Stimulated activated CD4-positive, alpha-beta T cell treated with anti-CD3 and anti-CD28 coated beads, TNF-alpha, amount 100 ng/mL, for 1 hour (primary cell): Measurements from ENCODE around the gene ABCC4.

Experiments used
- DNase-seq, 3 donors: peaks; one replicate each; pipeline ENCODE4 v3.0.0-alpha.2; 2020; ENCODE audit warnings: low read depth in 3 of 3, low spot score in 1 of 3

ABCC4 gene

GRCh38 chr13:95301183-95301967 is at the start of gene ABCC4:
ABCC4 (minus strand) TSS chr13:95301451; CDS start chr13:95301314, 137 bp downstream.
- DNase-seq = peak in 1 of 3 donors; percentile 51

- DNase-seq = no peak
Observed at GRCh38 chr13:95349267-95349666, 48.0 kb upstream of the ABCC4 start.

GRCh38 chr13:95343944-95344343 is 42.7 kb upstream of the ABCC4 start:
- no peak for DNase-seq

- no peak for DNase-seq
Observed at GRCh38 chr13:95341441-95341840, 40.2 kb upstream of the ABCC4 start.

GRCh38 chr13:95338905-95339304 is 37.7 kb upstream of the ABCC4 start:
- DNase-seq = no peak

- DNase-seq = no peak
Observed at GRCh38 chr13:95337597-95337996, 36.3 kb upstream of the ABCC4 start.

GRCh38 chr13:95335667-95336066 is 34.4 kb upstream of the ABCC4 start:
- no peak for DNase-seq

- DNase-seq = no peak
Observed at GRCh38 chr13:95328386-95328785, 27.1 kb upstream of the ABCC4 start.

- no peak for DNase-seq
Observed at GRCh38 chr13:95327190-95327589, 25.9 kb upstream of the ABCC4 start.

- no peak for DNase-seq
Observed at GRCh38 chr13:95326695-95327094, 25.4 kb upstream of the ABCC4 start.

- DNase-seq = no peak
Observed at GRCh38 chr13:95325485-95325884, 24.2 kb upstream of the ABCC4 start.

GRCh38 chr13:95323930-95324662 is 22.8 kb upstream of the ABCC4 start:
- no peak for DNase-seq

- DNase-seq = no peak
Observed at GRCh38 chr13:95319551-95320274, 18.5 kb upstream of the ABCC4 start.

GRCh38 chr13:95317039-95317989 is 16.1 kb upstream of the ABCC4 start:
- no peak for DNase-seq

- DNase-seq = no peak
Observed at GRCh38 chr13:95315752-95316151, 14.5 kb upstream of the ABCC4 start.

- DNase-seq = no peak
Observed at GRCh38 chr13:95307507-95307906, 6.3 kb upstream of the ABCC4 start.

GRCh38 chr13:95304453-95304852 is 3.2 kb upstream of the ABCC4 start:
- no peak for DNase-seq

GRCh38 chr13:95301968-95302393 is 730 bp upstream of the ABCC4 start:
- no peak for DNase-seq

GRCh38 chr13:95300625-95301182 is 547 bp downstream of the ABCC4 start:
- peak in 1 of 3 donors; percentile 31 for DNase-seq

GRCh38 chr13:95298971-95299621 is 2.2 kb downstream of the ABCC4 start:
- DNase-seq = no peak
